NCI-H446 treated with DMSO at 0.1 percent for 48 hours (cell line): Measurements from ENCODE around the gene TFCP2L1.

Source experiments
- DNase-seq: peaks from one replicate; lab custom pipeline; 2025; lab: John Stamatoyannopoulos, UW

TFCP2L1 gene

DNA sequence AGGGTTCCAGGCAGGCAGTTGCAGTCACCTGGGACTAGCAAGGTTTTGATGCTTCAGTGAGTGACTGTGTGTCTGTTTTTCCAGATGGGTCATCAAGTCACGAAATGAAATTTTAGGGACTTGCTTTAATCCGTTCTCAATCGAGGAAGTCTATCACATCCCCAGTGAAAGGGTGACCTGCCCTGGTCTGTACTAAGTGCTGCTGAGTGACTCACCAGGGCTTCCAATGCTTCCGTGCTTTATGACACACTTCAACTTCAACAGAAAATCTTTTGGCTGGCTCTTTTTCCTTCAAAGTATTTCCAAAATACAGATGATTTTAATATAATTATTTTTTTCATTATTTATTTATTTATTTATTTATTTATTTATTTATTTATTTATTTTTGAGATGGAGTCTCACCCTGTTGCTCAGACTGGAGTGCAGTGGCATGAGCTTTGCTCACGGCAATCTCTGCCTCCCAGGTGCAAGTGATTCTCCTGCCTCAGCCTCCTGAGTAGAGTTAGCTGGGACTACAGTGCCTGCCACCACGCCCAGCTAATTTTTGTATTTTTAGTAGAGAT lies 18.4 kb downstream of the TFCP2L1 start:
- DNase-seq = no peak

DNA sequence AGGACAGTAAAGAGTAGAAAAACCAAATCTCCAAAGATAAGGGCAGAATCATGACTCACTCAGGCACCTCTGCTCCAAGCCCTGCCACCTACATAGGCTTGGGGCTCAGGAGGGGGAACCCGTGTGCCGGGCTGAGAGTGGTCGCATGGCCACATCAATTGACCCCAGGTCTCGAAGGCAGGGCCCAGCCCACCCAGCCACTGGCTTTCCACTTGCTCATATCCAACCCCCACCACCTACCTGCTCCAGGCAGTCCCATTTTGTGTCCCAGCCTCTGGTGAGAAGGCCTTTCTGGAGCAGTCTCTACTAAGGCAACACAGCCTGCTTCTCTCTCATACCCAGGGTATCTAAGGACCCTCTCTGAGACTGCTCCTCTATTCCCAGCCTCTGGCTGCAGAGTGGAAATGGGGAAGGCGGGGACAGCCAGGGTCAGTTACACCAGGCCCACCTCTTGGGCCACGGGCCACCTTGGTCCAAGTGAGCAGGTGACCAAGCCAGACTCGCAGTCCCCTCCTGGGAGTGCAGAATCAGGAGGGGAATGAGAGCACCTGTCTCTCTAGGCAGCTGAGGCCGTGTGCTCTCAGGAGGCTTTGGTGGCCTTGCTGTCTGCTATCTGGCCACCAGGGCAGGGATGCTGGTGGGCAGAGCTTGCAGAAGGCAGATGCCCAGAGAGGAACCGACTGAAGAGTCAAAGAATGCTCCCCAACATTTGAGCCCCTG lies 20.8 kb downstream of the TFCP2L1 start:
- DNase-seq = no peak

DNA sequence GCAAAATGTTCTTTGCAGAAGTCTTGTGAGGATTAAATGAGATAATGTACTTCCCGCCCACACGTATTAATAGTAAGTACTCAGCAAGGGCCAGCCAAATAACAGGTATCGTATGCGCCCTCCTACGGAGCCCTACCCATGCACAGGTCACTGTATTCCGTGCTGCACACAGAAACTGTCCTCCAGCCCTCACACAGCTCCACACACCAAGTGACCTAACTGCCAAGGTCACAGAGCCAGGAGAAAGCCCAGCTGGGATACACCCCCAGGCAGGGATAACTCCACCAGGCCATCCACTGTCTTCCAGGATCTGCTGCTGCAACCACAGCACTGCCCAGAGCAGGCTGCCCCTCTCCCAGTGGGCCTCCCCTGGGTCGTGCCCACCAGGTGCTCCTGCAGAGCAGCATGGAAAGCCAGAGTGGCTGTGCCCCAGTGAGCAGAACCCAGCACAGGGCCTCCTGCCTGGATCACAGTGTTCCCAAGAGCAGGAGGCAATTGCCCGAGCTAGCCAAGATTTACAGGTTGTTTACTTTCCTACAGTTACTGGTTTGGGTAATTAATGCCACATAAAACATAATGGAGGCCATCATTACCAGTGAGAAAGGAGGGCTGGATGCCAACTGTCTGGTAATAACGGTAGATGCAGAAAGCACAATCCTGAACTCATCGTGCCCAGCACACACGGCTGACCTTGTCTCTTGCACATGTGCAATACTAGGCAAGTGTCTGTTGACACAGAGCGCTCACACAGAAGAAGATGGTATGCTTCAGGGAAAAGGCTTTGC lies 24.4 kb downstream of the TFCP2L1 start:
- DNase-seq = peak; percentile 26

DNA sequence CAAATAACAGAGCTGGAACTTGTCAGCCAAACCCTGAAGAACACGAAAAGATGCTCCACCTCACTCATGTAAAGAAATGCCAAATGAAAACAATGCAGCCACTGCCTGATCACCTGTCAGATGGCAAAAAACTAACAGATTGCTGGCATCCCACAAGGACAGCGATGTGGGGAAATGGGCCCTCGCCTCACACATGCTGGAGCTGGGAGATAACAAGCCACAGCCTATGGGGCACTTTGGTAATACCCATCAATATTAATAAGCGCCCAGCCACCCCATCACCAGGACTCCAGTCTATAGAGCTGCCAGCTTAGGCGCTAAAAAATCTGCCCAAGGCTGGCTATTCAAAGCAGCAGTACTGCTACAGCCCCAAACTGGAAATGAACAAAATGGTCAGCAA lies 27.0 kb downstream of the TFCP2L1 start:
- DNase-seq = no peak

DNA sequence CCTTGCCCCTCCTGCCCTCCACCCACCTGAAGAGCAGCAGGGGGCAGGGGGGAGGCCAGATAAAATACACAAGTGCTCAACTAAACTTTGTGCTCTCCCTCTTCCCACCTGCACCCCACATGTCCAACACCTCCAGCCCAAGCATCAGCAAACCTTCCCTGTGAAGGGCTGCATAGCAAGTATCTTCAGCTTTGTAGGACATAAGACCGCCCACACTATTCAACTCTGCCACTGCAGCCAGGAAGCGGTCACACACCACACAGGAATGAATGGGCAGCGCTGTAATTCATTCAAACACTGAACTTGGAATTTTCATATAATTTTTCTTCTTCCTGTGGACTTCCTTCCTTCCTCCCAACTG lies 27.5 kb downstream of the TFCP2L1 start:
- no peak for DNase-seq

DNA sequence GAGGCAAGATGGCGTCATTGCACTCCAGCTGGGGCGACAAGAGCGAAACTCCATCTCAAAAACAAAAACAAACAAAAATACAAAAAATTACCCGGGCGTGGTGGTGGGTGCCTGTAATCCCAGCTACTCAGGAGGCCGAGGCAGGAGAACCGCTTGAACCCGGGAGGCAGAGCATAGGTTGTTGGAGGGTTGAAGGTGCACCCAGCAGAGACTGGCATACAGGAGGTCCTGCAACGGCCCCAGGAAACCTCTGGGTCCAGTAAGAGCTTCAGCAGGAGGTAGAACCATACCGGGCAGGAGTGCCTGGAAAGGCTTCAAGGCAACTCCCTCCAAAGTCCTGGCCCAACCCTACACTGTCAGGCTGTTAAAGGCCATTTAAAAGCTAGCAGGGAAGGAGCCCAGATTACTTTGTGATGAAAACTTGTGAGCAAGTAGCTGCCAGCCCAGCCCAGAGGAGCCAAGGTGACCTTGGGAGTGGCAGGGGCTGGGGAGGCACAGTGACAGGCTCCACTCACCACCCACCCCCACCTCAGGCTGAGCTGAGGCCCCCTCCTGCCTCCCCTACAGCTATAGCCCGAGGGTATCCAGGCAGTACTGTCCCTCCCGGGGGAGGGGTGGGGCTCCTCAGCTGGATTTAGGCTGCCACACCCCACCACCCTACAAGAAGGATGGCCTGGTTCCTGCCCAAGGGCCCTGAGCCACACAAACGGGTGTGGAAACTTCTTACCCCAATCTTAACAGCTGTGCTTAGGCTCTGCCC lies 28.1 kb downstream of the TFCP2L1 start:
- DNase-seq = no peak

DNA sequence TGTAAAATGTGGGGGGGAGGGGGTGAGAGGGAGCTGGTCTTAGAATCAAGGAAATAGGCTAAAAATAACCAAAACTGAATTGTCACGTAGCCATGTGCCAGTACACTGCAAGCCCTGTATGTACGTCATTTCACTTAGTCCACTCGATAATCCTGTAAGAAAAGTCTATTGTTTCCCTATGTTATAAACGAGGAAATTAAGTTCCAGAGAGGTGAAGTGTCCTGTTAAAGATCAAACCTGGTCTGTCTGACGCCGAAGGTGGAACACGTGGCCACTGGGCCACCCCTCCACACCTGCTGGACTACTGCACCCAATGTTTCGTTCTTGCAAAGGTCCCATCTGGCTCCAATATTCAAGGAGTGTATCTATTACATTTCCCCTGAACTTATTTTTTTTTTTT lies 29.6 kb downstream of the TFCP2L1 start:
- DNase-seq = no peak

DNA sequence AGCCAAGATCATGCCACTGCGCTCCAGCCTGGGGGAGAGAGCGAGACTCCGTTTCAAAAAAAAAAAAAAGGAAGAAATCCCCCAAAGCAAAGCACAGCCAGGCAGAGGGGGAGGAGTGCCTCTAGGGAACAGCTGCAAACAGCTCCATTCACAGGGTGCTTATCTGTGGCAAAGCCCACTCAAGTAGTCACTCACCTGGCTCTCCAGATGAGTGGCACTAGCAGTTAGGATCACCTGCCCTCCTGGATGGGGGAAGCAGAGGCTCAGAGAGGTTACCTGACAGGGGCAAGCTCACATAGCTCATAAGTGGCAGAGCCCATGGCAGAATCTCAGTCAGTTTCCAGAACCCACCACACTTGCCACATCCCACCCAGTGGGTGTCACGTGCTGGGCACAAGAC lies 30.3 kb downstream of the TFCP2L1 start:
- DNase-seq = no peak

DNA sequence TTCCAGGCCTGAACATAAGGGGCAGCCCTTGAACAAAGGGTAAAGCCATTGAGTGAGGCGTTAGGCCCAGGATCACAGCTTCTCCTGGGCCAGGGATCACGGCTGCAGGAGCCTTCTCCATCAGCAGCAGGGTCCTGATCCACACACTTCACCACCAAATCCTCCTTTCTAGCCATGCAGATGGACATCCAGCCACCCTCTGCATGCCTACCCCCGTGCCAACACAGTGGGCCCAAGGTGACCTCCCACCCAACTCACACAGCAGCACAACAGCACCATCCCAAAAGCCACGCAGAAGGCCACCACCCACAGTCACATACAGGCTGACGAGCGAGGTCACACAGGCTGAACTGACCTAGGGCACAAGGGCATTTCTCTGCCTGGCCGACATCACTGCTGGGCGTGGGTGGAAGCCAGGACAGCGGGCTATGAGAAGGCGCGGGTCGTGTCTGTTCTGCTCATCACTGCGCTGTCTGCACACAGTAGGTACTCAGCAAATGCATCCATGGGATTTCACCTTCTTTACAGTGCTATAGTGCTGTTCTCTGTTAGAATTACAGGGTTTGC lies 31.2 kb downstream of the TFCP2L1 start:
- no peak for DNase-seq

DNA sequence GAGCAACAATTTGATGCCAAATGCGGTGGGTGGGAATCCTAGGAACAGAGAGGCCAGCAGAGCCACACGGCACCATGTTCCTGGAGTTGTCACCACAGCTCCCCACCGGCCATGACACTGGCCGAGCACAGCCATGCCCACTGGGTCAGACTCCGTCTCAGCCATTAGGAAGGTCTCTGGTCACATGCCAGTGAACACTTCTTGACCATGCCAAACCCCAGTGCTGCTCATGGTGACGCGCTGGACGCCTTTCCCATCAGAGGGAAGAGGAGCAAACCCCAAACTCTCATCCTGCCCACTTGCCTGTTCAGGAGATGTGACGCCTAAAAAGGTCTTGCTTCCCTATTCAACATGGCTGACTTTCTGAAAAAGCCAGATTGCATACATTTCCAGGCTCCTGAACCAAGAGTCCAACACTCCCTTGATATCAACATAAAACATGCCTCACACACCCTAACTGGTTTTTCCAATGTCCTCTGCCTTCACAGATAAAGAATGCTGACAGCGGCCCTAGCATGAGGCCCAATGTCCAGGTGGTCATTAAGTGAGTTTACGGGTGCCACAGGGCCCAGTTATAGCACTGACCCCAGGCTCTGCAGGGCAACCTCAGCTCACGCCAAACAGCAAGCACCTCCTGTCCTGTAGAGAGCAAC lies 31.9 kb downstream of the TFCP2L1 start:
- DNase-seq = no peak

DNA sequence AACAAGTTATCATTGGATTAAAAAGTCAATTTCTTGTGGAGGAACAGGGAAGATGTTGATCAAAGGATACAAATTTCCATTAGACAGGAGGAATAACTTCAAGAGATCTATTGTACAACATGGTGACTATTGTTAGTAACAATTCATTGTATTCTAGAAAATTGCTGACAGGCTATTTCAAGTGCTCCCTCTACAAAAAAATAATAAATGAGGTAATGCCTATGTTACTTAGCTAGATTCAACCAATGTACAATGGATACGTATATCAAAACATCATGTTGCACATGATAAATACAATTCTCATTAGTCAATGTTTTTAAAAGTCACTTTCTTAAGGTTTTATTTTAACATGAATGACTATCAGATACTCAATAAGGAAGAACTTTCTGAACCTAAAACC lies 33.5 kb downstream of the TFCP2L1 start:
- DNase-seq = no peak

DNA sequence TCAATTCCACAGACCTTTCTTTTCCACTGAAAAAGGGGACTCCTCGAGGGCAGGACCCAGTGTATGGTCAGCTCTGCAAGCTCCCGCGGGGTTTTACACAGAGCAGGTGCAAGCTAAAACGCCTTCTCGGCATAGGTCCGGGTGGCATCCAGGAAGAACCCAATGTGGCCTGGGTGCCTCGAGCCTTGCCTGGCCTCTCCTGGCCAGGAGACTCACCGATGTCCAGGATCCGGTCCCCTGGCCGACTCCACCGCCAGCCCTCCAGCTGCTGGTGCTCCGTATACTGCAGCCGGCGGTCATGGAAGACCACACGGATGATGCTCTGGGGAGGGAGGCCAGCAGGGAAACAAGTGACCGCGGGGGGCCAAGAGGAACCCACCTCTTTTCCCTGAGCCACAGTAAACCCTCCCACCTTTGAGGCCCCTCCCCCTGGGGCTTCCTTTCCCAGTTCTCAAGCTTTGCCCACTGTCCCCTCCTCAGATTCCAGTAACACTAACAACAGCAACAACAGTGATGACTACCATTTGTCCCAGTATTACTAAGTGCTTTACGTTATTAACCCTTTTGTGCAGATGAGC lies 36.1 kb downstream of the TFCP2L1 start:
- no peak for DNase-seq

DNA sequence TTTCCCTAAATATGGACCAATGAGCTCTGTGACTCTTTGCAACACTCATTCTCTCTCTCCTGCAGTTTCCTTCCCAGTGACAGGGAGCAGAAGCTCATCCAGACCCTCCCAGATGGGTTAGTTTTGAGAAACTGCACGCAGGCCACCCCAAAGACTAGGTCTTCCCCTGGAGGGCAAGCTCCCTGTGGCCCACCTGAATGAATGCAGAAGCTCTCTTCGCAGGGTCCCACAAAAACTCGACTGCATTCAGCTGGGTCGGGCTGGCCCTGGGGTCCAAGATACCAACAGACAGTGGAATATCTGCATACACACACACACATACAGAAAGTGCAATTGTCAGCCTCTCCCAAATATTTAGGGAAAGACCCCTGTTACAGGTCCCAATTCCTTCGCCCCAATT lies 37.0 kb downstream of the TFCP2L1 start:
- no peak for DNase-seq

DNA sequence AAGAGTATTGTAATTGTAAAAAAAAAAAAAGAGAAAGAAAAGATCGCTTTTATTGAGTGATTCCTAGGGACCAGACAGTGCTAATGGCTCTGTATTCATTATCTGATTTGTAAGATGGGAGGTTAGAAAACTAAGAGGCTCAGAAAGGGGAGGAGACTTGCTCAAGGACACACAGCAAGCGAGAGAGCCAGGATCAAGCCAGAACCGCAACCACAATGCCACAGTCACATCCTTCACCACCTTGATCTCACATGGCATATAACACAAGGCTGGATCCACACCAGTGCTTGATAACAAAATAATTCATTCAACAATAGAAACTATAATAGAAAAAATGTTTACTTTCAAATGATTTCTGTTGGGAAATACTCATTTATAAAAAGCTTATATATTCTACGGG lies 37.5 kb downstream of the TFCP2L1 start:
- DNase-seq = no peak

DNA sequence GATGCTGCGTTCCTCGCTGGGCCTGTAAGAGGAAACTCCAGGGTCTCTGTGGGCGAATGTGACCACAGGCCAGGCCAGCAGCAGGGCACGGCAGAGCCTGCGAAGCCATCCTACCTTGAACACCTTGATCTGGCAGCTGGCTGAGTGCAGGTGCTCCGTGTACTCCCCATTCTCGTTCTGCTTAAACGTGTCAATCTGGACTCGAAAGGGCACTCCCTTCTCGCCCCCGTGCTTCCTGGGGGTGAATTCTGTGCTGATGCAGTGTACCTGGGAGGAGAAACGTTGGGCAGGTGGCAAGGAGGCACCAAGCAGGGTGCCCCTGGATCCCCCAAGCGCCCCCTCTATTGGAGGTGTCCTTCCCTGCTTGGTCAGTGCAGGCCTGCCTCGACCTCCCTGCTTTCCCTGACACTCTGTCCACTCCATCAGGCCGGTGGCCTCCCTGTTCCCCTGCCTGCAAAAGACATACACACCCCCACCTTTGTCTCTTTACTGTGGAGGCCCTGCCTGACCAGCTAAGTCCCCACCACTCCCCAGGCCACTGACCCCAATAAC lies 38.2 kb downstream of the TFCP2L1 start:
- no peak for DNase-seq

DNA sequence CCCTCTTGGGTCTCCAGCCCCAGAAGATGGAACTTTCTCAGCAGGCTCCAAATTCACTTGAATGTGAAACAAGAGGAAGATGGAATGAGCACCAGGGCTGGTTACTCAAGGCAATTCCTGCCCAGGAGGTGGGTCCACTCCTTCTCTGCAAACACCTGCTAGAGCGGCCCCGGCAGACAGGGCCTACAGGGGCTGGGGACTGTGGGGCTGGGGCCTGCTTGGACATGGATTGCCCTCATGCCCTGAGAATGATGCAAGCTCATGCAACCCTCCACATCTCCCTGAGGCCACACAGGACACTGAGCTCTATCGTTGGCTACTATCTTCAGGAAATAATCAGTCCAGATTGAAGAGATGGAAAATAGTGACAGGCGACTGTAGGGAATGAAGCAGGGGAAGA lies 39.1 kb downstream of the TFCP2L1 start:
- no peak for DNase-seq

DNA sequence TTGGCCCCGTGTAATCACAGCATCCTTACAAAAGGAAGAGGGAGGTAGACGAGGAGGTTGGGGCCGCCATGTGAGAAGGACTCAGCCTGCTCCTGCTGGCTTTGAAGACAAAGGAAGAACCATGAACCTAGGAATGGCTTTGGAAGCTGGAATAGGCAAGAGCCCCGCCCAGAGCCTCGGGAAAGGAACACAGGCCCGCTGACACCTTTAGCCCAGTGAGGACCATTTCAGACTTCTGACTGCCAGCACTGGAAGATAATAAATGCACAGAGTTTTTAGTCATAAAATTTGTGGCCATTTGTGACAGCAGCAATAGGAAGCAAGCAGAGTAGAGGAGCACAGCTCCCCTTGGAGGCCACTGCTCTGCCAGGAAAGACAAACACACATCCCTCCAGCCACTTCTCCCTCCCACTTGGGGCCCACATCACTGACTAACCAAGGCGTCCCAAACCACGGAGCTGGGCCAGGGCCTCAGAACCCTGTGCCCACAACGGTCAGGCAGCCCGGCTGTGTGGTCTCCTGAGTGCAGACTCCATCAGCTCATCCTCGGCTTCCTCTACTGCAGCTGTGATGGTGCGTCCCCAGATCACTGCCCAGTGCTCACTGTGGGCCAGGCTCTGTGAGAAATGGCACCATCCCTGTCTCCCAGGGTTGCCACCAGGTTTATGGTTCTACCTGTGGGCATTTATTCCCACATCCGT lies 39.7 kb downstream of the TFCP2L1 start:
- DNase-seq = no peak

DNA sequence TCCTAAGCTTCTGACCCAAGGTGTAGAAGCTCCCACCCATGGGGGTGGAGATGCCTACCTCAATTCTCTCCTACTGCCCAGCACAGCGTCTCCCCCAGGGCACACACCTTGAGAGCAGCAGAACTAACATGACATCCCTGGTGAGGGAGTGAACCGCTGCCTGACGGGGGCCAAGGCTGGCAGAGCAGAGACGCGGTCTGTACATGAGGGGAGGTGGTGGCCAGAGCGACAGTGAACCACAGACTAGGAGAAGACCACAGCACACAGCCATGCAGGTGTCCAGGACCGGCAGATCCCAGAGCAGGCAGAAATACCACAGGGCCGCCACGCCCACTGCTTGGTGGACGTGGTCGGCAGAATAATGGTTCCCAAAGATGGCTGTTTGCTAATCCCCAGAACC lies 40.4 kb downstream of the TFCP2L1 start:
- no peak for DNase-seq

DNA sequence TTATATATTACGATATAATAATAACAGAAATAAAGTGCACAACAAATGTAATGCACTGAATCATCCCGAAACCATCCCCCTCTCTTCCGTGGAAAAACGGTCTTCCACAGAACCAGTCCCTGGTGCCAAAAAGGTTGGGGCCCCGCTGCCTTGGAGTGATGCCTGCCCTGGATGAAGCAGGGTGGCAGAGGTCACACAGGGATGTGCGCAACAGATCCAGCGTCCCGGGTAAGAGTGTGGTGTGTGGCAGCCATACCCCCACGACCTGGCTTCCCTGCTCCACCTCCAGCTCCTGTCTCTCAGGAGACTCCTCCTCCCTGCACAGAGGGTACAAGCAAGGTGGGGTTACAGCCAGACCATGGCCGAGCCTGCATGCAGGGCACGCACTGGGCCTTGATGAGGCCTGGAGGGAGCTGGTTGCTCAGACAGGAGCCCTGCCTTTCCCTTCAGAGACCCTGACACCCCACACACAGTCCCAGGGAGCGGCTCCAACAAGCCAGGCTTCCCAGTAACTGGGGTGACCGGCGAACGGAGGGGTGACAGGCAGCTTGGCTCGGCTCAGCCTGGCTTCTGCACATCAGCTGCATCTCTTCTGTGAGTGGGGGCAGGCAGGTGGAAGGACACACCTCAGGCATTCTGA lies 41.1 kb downstream of the TFCP2L1 start:
- no peak for DNase-seq

DNA sequence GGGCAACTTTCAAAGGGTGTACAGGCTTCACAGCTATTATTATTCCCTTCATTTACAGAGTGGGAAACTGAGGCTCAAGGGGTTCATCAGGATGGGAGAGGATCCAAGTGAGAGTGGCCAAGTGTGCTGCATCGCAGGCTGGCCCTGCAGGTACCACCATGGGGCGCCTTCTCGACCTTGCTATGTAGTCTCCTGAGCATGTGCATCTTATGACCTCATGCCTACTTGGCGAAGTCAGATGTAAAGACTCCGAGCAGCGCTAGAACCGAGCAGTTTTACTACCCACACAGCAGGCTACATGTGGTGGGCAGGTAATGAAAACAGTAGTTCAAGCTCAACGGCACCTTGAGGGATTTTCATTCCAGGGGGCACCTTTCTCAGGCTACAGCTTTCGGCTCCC lies 42.0 kb downstream of the TFCP2L1 start:
- DNase-seq = no peak
